ENCODE data around the gene PPOX.

The PPOX gene

DNA sequence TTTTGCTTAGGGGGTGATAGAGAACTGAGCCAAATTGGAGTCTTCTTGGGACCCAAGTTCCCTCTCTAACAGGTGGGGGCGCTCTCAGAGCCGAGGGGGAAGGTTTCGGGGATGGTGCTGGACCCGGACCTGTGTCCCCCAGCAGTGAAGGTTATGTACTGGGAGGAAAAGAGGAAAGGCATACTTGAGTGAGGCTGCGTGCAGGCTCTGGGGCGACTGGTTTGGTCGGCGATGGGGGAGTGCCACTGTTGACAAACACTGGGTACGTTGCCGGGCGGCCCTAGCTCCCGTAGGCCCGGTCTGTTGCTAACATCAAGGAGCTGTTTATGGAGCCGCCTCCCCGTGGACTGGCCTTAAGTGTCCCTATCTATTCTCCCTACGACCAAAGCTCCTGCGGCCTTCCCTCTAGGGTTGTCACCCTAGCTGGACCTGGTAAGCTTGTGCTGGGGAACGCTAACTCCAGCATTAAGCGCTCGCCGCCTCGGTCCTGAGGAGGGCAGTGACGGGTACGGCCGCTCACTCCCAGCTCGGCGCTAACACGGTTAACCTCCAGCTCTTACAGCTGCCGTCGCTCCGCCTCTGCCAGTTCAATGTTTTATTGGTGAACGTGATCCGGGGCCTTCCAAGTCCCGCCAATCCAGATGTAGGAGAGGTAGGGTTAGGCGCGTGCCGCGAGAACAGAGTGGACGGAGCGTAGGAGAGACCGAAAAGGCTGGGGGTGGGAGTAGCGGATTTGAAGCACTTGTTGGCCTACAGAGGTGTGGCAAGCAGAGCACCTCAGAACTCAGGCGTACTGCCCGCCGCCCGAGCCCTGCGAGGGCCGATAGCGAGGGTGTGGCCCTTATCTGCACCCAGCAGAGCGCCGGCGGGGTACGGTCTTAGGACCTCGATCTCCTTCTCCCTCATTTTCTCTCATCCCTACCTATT is at the start of gene PPOX:
PPOX (plus strand) TSS at position 685 of the 927 bp plus-strand sequence. CDS start 422 bp downstream, outside the sequence.
- peak; percentile 98 for DNase-seq

DNA sequence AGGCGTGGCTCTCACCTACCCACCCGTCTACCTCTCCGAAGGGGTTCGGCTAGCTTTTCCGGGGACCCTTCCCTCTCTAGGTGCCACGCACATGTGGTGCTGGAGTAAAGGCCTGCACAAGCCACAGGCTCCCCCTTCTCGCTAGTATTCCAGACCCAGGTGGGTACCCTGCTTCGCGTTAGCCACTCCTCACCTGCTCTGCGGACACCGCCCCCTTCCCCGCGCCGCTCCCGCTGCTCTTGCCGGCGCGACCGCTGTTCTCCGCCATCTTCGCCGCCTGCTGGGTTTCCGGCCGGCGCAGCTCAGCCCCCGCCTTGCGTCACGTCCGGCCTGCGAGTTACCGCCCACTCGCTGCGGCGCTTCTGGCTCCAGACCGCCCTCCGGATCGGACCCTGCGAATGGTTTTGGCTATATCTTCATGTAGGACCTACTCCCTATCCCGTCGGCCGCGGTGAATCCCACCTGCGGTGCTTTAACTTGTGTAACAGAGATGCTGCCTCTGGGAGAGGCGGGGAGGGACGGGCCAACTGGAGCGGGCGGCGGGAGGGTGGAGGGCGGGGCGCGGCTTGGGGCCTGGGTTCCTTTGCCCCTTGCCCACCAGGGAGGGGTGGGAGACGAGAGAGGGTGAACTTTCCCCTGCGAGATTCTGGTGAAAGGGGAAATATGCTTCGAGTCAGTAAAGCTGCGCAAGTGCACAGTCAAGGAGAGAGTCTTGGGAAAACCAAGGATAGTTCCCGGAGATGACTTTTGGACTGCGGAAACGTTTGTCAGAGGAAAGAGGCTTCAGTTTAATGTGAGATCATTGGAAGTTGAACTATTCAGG is 48.3 kb upstream of the PPOX start, which contains the start of the genes NIT1 and PFDN2:
NIT1 (plus strand) TSS at position 347 of the 823 bp plus-strand sequence; CDS start at position 419, 72 bp downstream.
PFDN2 (minus strand) TSS at position 279 of the 823 bp plus-strand sequence; CDS start at position 268, 11 bp downstream.
- DNase-seq, result peak; percentile 94

DNA sequence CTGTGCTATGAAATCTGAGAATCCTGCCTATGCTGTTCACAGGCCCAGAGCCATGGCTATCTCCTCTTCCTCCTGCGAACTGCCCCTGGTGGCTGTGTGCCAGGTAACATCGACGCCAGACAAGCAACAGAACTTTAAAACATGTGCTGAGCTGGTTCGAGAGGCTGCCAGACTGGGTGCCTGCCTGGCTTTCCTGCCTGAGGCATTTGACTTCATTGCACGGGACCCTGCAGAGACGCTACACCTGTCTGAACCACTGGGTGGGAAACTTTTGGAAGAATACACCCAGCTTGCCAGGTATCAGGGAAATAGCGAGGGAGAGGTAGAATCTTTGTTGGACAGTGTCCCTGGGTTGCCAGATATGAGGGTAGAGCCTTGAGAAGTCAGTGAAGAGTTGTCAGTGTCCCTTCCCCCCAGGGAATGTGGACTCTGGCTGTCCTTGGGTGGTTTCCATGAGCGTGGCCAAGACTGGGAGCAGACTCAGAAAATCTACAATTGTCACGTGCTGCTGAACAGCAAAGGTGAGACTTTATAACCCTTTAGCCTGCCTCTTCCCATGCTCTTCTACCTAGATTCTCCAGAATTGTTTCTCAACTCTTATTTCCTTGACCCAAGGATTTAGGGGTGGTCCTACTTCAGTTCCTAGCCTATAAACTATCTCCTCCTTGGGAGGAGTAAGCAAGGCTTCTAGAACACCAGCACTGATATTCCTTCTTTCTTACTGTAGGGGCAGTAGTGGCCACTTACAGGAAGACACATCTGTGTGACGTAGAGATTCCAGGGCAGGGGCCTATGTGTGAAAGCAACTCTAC is 46.9 kb upstream of the PPOX start:
- peak; percentile 70 for DNase-seq

DNA sequence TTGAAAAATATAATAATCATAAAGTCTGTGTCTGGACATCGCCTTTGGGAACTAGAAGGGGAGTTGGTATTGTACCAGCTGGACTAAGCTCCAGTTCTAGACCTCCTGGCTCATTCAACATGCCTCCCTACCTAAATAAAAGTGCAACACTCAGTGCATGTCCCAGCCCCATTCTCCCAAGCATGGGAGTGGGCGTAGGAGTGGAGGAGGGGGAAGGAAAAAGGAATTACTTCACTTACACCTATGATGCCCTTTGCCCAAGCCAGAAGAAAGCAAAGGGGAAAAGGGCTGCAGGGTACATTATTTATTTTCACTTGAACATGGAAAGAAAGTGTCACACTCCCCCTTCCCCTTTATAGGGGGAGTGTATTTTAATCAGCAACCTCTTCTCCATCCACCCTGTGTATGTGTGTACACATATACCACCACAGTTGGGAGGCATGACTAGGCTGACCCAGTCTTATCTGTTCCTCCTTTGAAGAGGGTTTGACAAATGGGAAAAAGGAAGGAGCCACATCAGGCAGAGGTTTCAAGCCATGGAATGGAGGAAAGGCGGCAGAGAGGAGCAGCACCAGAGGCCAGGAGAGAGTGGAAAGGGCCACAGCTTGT is 45.1 kb upstream of the PPOX start:
- DNase-seq, result no peak

DNA sequence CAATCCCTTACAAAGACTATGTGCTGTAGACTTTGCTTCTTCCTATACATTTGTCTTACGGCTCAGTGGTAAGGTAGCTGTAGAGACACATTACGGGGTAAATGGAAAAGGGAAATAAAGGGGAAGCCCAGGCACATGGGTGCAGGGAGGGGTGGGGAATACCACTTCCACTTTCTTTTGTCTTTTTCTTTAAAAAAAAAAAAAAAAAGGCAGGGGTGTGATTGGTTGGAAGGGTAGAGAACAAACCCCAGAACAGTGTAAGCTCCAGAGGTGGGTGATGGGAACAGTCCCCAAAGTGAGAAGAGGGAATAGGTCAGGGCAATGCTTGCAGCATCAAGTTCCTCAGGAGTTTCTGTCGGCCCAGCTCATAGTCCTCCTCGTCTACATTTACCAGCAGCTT is 44.4 kb upstream of the PPOX start:
- DNase-seq, result no peak

DNA sequence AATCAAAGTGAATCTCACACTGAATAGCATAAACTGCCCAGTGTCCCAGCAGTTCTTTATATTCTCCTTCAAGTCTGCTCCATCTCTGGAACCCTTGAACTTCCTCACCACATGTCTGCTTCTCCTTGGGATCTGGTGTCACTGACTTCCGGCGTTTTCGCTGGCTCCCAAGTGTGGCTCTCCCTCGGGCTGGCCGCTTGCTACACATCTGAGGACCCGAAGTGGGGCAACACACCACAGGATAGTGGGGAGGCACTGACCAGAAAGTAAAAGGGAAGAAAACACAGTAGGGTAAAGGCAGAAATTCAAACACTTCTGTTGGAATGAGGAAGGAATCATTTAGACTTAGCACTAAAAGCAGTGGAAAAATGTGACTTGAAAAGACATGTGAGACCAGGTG is 43.3 kb upstream of the PPOX start:
- DNase-seq, result no peak

DNA sequence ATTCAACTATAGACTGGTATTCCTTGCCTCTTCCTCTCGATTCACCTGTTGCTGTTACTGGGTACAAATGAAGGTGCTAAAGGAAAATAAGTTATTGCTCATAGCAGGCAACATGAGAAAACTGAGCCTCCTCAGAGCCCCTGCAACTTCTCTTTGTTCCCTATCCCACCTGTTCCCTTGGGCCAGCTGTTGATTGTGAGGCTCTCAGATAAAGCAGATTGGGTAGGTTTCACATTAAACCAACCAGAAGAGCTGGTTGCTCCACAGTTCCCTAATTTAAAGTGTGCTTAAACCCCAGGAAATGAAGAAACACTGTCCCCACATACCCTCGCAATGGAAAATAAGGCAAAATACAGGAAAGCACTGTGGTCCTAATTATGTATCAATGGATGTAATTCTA is 38.6 kb upstream of the PPOX start:
- no peak for DNase-seq

DNA sequence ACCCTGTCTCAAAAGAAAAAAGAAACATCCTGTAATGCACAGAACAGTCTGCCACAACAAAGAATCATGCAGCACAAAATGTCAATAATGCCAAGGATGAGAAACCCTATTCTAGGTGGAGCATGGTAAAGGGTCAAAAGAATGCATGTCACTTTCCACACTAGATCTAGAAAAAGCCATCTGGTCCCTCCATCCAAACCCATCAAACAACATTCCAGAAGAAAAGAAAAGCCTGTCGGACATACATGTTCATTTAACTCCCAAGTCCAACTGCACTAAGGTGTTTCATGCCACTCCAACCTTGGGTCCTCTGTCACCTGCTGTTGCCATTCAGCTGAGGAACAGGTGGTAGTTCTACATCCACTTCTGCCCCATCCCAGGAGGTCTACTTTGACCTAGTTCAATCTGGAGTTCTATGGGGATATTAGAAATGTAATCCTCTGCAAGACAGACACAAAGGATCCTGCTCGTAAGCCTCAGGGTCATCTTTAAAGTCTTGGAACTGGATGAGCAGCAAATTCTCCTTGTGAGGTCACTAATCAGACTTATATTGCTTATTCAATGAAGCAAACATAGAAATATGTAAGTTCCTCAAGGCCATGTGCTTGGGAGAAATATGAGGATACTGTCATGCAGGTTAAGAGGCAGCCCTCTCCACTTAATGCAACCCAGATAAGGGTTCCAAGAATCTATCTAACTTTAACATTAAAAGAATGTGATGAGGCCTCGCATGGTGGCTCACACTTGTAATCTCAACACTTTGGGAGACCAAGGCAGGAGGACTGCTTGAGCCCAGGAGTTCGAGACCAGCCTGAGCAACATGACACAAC is 37.4 kb upstream of the PPOX start:
- DNase-seq, result no peak

DNA sequence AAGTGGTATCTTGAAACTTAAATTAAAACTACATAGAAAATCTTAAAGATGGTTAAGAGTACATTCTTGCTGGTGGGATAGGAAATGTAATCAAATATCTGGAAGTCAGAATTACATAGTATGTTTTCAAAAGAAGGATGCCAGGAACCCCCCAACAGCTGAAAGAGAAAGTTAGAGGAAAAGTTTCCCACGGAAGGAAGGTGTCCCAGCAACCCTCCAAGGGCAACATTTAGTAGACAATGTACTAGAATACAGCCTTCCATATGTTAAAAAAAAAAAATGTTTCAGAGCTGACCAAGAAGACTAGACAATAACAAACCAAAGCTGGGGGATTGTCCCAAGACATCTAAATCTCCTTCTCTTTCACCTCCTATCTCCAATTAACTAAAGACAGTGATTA is 36.0 kb upstream of the PPOX start:
- DNase-seq, result no peak

DNA sequence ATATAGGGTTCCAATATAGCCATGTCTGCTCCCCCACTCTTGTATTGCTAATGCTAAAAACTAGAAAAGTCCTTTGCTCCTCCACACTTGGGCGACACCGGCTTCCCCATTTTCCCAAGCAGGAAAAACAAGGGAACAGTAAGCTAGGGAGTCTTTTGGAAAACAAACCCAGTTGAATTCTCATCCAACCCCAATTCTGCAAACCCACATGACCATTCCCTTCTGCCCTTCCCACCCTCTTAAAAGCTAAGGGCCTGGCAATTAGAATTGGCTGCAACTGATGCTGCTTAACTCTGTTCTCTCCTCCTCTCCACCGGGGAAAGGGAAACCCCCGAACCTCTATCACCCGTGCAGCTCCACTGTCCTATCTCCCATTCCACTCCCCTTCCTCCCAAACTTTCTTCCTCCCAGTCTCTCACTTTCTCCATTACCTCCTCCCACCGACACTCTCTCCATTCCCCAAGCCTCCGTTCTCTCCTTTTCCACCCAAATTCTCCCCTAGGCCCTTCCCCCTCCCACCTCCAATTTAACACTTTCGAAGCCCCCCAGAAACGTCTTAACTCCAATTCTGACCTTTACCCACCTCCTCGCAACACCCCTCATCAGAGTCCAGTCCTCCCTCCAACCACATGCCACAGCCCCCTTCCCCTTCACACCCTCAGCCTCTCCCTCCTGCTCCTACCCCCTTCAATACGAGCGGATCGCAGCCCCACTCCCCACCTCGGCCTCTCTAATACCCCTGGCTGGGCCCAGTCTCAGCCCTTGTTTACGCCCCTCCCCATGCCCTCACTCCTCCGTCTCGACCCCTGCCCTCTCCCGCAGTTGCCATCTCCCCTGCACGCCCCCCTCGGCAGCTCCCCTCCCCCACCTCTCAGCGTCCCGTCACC is 34.5 kb upstream of the PPOX start:
- no peak for DNase-seq

DNA sequence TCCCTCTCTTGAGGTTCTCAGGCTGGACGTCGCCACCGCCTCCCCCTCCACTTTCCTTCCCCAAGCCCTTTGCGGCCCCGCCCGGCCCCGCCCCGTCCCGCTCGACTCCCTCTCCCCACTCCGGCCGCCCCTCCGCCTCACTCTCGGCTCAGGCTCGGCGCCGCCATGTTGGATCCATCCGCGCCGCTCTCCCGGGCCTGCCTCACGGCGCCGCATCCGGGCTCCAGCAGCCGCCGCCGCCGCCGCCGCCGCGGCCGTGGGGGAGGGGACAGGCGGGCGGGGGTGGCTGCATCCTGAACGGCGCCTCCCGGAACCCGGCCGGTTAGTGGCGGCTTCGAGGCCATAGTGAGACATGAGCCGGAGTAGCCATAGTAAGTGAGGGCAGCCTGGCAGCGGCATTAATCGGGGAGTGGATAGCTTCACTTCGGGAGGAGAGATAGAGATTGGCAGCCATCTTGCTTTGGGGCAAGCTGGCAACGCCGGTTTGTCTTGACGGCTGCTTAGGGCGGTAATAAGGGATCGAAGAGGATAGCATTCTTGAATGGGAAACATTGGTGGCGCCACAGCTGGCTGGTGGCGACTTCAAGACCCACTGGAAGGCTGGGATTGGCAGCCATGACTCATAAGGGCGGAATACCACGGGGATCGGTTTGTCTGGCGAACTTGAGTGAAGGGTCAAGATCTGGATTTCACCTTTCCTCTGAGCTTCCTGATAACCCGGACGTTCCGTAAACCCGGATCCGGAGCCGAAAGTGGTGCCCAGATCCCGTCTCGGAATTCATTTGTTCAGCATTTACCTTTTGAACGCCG is 33.6 kb upstream of the PPOX start, which contains the start of gene DEDD:
DEDD (minus strand) TSS at position 258 of the 810 bp plus-strand sequence. CDS start 8,205 bp downstream, outside the sequence.
- peak; percentile 97 for DNase-seq

DNA sequence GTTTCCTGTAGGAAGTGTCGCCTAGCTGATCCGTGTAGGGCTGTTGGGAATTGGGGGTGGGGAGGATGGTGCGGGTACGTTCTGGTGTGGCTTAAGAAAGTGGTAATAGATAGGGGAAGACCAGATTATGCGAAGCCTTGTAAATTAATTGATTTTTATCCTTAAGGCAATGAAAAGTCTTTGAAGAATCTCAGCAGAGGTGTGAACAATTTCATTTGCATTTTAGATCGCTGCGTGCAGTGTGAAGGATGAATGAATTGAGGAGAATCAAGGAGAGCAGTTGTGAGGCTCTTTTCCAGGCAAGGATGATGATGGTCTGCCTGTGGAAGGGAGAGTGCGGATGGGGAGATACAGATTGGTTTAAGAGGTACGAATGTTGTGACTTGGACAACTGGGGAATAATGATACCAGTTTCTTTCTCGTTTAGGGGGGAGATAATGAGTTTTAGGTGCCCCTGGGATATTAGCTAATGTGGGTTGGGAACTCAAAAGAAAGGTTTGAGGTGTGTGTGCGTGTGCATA is 32.9 kb upstream of the PPOX start:
- DNase-seq, result no peak

DNA sequence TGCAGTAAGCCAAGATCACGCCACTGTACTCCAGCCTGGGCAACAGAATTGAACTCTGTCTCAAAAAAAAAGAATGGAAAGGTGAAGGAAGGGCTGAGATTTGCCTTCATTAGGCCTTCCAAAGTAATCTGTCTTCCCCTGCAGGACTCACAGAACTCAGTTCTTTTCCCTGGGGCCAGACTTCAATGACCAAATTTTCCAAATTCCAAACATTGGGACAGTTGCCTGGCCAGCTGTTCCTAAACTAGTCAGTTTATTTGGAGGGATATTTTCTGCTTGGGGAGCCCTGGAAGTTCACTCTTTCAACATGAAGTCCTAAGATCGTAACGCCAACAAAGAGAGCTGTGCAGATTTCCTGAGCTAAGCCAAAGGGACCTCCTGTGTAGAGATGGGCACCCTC is 28.3 kb upstream of the PPOX start:
- DNase-seq, result no peak

DNA sequence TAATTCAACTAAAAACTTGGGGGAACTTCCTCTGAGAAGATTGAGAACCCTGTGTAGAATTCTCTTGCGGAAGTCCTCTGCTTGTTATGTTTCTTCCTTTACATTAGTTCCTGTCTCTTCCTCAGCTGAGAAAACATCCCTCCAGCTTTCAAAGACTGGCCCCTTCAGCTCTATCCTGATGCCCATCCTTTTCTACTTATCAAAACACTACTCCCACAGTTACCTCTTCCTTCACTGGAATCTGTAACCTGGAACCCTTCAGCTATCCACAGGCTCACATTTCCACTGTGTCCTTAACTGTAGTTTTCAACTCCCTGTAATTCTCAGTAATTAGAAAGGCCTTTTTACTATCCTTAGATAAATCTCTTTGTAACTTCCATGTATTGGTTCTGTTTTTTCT is 27.8 kb upstream of the PPOX start:
- no peak for DNase-seq

DNA sequence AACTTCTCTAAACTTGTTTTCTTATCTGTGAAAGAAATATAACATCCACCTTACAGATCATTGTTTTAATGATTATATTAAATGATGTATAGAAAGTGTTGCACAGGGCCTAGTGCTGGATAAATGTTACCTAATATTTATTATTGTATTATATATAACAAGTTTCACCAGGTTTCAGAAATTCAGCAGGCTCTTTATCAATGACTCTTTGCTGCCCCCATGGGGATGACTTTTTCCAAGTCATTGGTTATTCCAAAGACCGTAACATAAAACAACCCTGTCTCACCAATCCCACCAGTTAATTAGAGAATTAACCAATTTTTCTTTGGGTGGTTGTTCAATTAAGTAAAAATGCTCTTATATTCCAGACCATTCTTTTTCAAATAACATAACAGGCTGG is 26.5 kb upstream of the PPOX start:
- no peak for DNase-seq

DNA sequence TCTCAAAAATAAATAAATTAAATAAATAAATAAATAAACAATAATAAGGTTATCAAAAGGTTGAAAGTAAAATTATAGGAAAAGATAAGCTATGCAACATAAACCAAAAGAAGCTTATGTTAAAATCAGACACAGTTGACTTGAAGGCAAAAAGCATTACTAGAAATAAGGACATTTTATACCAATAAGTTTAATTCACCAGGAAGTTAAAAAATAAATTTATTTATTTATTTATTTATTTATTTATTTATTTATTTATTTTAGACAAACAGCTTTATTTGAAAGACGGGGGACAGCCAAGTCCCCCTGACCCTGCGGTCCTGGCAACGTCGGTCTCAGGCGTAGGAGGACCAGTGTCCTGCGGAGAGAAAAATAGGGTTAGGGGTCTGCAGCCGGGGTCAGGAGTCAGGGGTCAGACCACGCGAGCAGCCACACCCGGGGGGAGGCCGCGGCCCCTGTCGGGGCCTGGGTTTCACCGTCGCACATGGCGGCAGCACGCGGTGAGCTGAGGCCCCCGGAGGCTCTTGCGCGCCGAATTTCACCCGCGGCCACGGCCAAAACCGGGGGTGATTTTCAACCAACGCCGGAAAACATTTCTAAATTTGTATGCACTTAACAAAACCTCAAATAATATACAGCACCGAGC is 25.3 kb upstream of the PPOX start:
- no peak for DNase-seq

DNA sequence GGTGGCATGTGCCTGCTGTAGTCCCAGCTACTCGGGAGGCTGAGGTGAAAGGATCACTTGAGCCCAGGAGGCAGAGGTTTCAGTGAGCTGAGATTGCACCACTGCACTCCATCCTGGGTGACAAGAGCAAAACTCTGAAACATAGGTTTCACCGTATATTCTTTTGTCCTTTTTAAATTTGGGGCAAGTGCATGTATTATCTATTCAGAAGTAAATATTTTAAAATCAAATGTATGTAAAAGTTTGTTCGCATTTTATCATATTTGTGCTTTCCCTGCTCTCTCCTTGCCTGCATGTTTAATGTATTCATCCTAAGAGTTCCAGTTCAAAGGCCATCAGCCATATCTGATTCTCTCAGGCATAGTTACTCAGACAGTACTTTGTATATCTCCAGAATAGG is 20.4 kb upstream of the PPOX start:
- no peak for DNase-seq

DNA sequence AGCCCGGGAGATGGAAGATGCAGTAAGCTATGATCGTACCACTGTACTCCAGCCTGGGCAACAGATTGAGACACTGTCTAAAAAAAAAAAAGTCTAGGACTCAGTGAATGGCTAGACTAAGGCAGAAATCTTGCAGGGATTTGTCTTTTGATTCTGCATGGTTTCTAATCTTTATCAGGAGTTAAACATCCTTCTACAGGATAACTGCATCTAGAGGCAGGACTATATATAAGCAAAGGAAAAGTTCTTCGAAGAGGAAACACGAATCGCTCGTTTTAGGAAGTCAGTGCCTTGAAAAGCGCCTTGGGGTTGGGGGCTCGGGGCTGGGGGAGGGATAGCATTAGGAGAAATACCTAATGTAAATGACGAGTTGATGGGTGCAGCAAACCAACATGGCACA is 13.1 kb upstream of the PPOX start:
- no peak for DNase-seq
